ENCODE measurements around the gene PLA2G4F. TPM values are rescaled to one million over a fixed set of nuclear protein-coding genes. Genes with fewer than 3 reads are reported as not detected.

The PLA2G4F gene
- total RNA-seq, 1 donor from 2014 or later, result 35.1 TPM

DNA sequence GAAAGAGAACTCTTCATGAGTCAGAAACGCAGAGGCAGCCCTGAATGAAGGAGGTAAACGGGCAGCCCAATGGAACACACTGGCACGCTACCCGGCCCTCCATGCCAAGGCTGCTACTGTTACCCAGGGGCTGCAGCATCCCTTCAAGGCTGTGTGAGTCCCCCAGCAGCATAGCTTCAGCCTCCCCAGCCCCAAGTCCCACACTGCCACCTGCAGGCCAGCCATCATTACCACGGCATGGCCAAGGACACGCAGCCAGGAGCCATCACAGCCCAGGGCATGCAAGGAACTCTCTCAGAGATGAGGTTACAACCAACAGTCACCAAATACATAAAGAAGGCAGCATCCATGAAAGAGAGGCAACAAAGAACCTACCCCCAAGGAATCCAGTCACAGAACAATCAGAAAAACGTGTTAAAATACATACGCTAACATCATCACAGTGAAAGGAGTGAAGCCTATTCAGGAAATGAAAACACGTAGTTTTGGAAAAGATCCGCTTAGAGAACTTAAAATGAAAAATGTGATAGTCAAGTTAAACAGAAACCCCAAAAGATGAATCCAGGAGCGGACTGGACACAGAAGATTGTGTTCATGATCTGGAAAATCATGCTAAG lies 22.4 kb downstream of the PLA2G4F start:
- Histone ChIP-seq H3K27me3 (no peaks in the 10 kb centered on the region), H3K4me3 (no peak overlapping the region), H3K27ac (no peak overlapping the region), H3K4me1 (no peaks in the 10 kb centered on the region), H3K9me3 (no peaks in the 10 kb centered on the region), H3K36me3 (no peaks in the 10 kb centered on the region)
- DNase-seq (ENCODE audit: extremely low spot score in 2 of 2), result no peak
- TF ChIP-seq POLR2A (IDR thresholded peaks at IDR 0.05), result no peak
- peak in 1 of 3 experiments; percentile 26 for TF ChIP-seq CTCF (IDR thresholded peaks at IDR 0.05)
- intact Hi-C loops (cut with DNase I), result no loop called here

DNA sequence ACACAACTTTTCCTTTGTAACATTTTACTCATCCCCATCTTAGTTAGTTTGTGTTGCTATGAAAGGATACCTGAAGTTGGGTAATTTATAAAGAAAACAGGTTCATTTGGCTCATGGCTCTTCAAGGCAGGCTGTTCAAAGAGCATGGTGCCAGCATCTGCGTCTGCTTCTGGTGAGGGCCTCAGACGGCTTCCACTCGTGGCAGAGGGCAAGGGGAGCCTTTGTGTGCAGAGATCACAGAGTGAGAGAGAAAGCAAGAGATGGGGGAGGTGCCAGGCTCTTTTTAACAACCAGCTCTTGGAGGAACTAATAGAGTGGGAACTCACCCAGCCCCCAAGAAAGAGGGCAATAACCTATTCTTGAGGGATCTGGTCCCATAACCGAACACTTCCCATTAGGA lies 23.1 kb downstream of the PLA2G4F start:
- Histone ChIP-seq H3K9me3 (no peaks in the 10 kb centered on the region), H3K4me3 (no peak overlapping the region), H3K4me1 (no peaks in the 10 kb centered on the region), H3K27me3 (no peaks in the 10 kb centered on the region), H3K36me3 (no peaks in the 10 kb centered on the region), H3K27ac (no peak overlapping the region)
- TF ChIP-seq CTCF (IDR thresholded peaks at IDR 0.05) (no peak), POLR2AphosphoS5 (IDR thresholded peaks at IDR 0.05; ENCODE audit: insufficient read depth in 1 of 2, low read depth in 1 of 2) (no peak), POLR2A (IDR thresholded peaks at IDR 0.05) (no peak)
- intact Hi-C loops (cut with DNase I), result no loop called here
- no peak for DNase-seq (ENCODE audit: extremely low spot score in 2 of 2)

- Histone ChIP-seq H3K27me3 (no peaks in the 10 kb centered on the region), H3K4me1 (no peaks in the 10 kb centered on the region), H3K27ac (no peak overlapping the region), H3K4me3 (no peak overlapping the region), H3K36me3 (no peaks in the 10 kb centered on the region), H3K9me3 (no peaks in the 10 kb centered on the region)
- no peak for TF ChIP-seq POLR2AphosphoS5 (IDR thresholded peaks at IDR 0.05; ENCODE audit: insufficient read depth in 1 of 2, low read depth in 1 of 2)
- no peak for TF ChIP-seq POLR2A (IDR thresholded peaks at IDR 0.05)
- no peak for TF ChIP-seq CTCF (IDR thresholded peaks at IDR 0.05)
- intact Hi-C loops (cut with DNase I), result no loop called here
- no peak for DNase-seq (ENCODE audit: extremely low spot score in 2 of 2)
These were observed 24.3 kb downstream of the PLA2G4F start for GRCh38 chr15:42131826-42132806.

DNA sequence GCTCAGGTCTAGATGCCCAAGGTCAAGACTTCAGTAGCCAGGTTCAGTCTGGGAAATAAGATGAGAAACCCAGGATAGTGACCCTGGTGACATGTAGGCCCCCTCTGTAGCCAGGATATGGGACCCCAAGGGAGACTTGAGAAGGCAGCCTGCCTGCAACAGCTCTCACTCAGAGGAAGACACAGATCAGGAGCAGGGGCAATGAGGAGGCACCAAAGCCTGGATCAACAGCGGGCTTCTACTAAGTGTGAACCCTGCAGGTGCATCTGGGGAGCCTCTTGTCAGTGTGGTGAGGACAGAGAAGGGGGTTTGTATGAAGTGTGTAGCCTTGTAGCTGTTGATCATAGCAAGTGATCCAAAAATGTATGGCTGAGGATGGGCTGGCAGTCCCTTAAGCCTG lies 25.4 kb downstream of the PLA2G4F start:
- Histone ChIP-seq H3K4me1 (no peaks in the 10 kb centered on the region), H3K9me3 (no peaks in the 10 kb centered on the region), H3K4me3 (no peak overlapping the region), H3K36me3 (no peaks in the 10 kb centered on the region), H3K27me3 (no peaks in the 10 kb centered on the region), H3K27ac (no peak overlapping the region)
- TF ChIP-seq POLR2A (IDR thresholded peaks at IDR 0.05) (no peak), CTCF (IDR thresholded peaks at IDR 0.05) (no peak), POLR2AphosphoS5 (IDR thresholded peaks at IDR 0.05; ENCODE audit: insufficient read depth in 1 of 2, low read depth in 1 of 2) (no peak)
- intact Hi-C loops (cut with DNase I), result no loop called here
- DNase-seq (ENCODE audit: extremely low spot score in 2 of 2), result no peak
